ENCODE data around the gene C10orf90.

GRCh38 chr10:126592901-126593300 is 77.6 kb downstream of the C10orf90 start:
- TF ChIP-seq CTCF (IDR thresholded peaks at IDR 0.05) (no peak), POLR2A (IDR thresholded peaks at IDR 0.05) (no peak)

Data from Peyer's patch (tissue), 4 donors.